ENCODE results near the gene ABI2.
A peak's percentile ranks its signal among the peaks of the same experiment; 100 is the strongest.

Gene ABI2

GRCh38 chr2:203310688-203311436 is 17.3 kb upstream of the ABI2 start:
- no peaks in the 10 kb centered on the region for H3K79me2 ChIP-seq (ENCODE audit: insufficient read depth, low read length)
- TF ChIP-seq EZH2phosphoT487 (conservative IDR thresholded peaks at IDR 0.05; ENCODE audit: low read length), result no peak
- no peak for TF ChIP-seq CTCF (IDR thresholded peaks at IDR 0.05; ENCODE audit: insufficient read depth, low read length, poor library complexity, severe bottlenecking)
- no peaks in the 10 kb centered on the region for H3K9me3 ChIP-seq (ENCODE audit: insufficient read depth, low read length)
- no peaks in the 10 kb centered on the region for H3K9me2 ChIP-seq (replicated peaks; ENCODE audit: insufficient read depth, low read length)
- H3K4me2 ChIP-seq (ENCODE audit: low read depth, low read length, poor library complexity, severe bottlenecking), result no peak overlapping the region
- no peak overlapping the region for H3K27ac ChIP-seq (ENCODE audit: low read depth, low read length)
- no peaks in the 10 kb centered on the region for H3F3A ChIP-seq (ENCODE audit: insufficient read depth)
- H2AFZ ChIP-seq (ENCODE audit: low read depth, low read length, severe bottlenecking), result no peak overlapping the region
- no peaks in the 10 kb centered on the region for H4K20me1 ChIP-seq (ENCODE audit: low read depth, low read length)
- H3K4me3 ChIP-seq (ENCODE audit: insufficient read depth, low read length, poor library complexity, severe bottlenecking), result no peak overlapping the region
- H3K36me3 ChIP-seq (ENCODE audit: low read length), result no peaks in the 10 kb centered on the region
- H3K27me3 ChIP-seq (ENCODE audit: low read length), result no peaks in the 10 kb centered on the region
- H3K9ac ChIP-seq (ENCODE audit: low read length), result no peak overlapping the region

- H4K20me1 ChIP-seq (ENCODE audit: low read depth, low read length), result no peaks in the 10 kb centered on the region
- H3K9ac ChIP-seq (ENCODE audit: low read length), result no peak overlapping the region
- H3K4me2 ChIP-seq (ENCODE audit: low read depth, low read length, poor library complexity, severe bottlenecking), result no peak overlapping the region
- H3K9me2 ChIP-seq (replicated peaks; ENCODE audit: insufficient read depth, low read length), result no peaks in the 10 kb centered on the region
- peaks cover 14% of the 10 kb centered on the region for H3F3A ChIP-seq (ENCODE audit: insufficient read depth)
- H2AFZ ChIP-seq (ENCODE audit: low read depth, low read length, severe bottlenecking), result no peak overlapping the region
- H3K27ac ChIP-seq (ENCODE audit: low read depth, low read length), result no peak overlapping the region
- no peaks in the 10 kb centered on the region for H3K9me3 ChIP-seq (ENCODE audit: insufficient read depth, low read length)
- no peaks in the 10 kb centered on the region for H3K36me3 ChIP-seq (ENCODE audit: low read length)
- peaks cover 27% of the 10 kb centered on the region for H3K79me2 ChIP-seq (ENCODE audit: insufficient read depth, low read length)
- H3K27me3 ChIP-seq (ENCODE audit: low read length), result no peaks in the 10 kb centered on the region
- TF ChIP-seq CTCF (IDR thresholded peaks at IDR 0.05; ENCODE audit: insufficient read depth, low read length, poor library complexity, severe bottlenecking) (no peak), EZH2phosphoT487 (conservative IDR thresholded peaks at IDR 0.05; ENCODE audit: low read length) (no peak)
- no peak overlapping the region for H3K4me3 ChIP-seq (ENCODE audit: insufficient read depth, low read length, poor library complexity, severe bottlenecking)
Measured at GRCh38 chr2:203326356-203326755, 1.8 kb upstream of the ABI2 start.

- Histone ChIP-seq H4K20me1 (ENCODE audit: low read depth, low read length) (no peaks in the 10 kb centered on the region), H3K9me3 (ENCODE audit: insufficient read depth, low read length) (no peaks in the 10 kb centered on the region), H3K36me3 (ENCODE audit: low read length) (no peaks in the 10 kb centered on the region), H3K4me3 (ENCODE audit: insufficient read depth, low read length, poor library complexity, severe bottlenecking) (peak overlapping the region; percentile 84), H3K4me2 (ENCODE audit: low read depth, low read length, poor library complexity, severe bottlenecking) (peak overlapping the region; percentile 78), H3K79me2 (ENCODE audit: insufficient read depth, low read length) (peaks cover 38% of the 10 kb centered on the region), H3K27ac (ENCODE audit: low read depth, low read length) (no peak overlapping the region; the same call in 1 of the 2 replicates), H3K27me3 (ENCODE audit: low read length) (no peaks in the 10 kb centered on the region), H3K9me2 (replicated peaks; ENCODE audit: insufficient read depth, low read length) (no peaks in the 10 kb centered on the region), H2AFZ (ENCODE audit: low read depth, low read length, severe bottlenecking) (peak overlapping the region; percentile 95), H3K9ac (ENCODE audit: low read length) (peak overlapping the region; percentile 91), H3F3A (ENCODE audit: insufficient read depth) (peaks cover 16% of the 10 kb centered on the region)
- no peak for TF ChIP-seq CTCF (IDR thresholded peaks at IDR 0.05; ENCODE audit: insufficient read depth, low read length, poor library complexity, severe bottlenecking)
- no peak for TF ChIP-seq EZH2phosphoT487 (conservative IDR thresholded peaks at IDR 0.05; ENCODE audit: low read length)
Measured at GRCh38 chr2:203327582-203327900, 653 bp upstream of the ABI2 start.

Data from SU-DHL-6 (cell line).